Stimulated activated CD8-positive, alpha-beta memory T cell treated with anti-CD3 and anti-CD28 coated beads, Interleukin-15, amount 100 ng/mL, for 4 hours (primary cell): ENCODE measurements around the gene ZNF3.
A peak's percentile ranks its signal among the peaks of the same experiment; 100 is the strongest.

Experiments used
- DNase-seq, 2 donors: peaks; one replicate each; pipeline ENCODE4 v3.0.0-alpha.2; 2020; ENCODE audit warnings: low read depth in 2 of 2

The ZNF3 gene

DNA sequence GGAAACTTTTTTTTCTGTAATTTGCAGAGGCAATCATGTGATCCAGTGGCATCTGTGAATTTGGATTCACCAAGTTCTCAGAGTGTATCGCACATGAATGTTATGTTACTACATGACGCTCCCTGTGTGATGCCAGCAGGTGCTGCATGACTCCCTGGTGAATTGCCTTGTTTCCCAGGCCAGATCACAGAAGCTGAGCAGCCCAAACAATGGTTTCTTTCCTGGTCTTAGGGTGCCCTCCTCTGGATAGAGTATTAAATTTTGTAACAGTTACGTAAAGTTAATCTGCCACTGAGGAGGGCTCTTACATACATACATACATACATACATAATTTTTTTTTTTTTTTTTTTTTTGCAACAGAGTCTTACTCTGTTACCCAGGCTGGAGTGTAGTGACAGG is 28.3 kb downstream of the ZNF3 start:
- no peak for DNase-seq

GRCh38 chr7:100051611-100052010 is 29.9 kb downstream of the ZNF3 start:
- no peak for DNase-seq

DNA sequence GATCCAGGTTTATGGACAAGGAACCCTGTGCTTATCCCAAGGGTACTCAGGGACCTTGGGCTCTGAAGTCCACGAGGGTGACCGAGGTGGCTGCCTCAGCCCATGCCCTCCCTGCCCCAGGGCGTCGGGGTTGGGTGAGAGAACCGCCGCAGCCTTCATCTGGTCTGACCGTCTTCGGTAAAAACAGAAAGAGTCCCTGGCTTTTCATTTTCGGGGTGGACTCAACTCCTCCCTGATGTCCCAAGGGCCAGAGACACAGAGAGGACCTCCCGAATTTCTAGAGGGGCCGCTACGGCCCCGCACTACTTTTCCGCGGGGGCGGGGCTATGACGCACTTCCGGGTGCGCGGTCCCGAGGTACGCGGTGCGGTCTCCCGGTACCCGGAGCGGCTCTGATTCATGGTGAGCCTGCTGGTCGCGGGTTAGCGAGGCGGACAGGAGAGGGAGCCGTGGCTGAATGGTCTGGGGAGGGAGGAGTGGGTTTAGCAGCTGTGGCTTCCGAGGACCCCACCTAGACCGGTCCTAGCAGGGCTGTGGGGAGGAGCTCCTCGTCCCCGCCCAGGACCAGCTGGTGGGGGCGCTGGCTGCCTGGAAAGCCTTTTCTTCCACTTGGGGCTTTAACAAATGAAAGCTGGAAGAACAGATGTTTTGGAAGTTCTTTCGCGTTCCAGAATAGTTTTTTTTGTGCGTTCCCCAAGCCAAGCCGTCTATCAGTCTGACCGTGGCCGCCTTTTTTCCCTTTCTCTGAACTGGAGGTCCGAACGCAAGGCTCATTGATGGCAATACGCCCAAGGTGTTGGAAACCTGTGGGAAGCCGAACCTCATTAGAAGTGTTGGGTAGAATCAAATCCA is 31.9 kb downstream of the ZNF3 start, which contains the start of gene ZSCAN21:
TSS of gene ZSCAN21 (plus strand) at position 334 of the 851 bp plus-strand sequence. CDS start 7,233 bp downstream, outside the sequence.
- DNase-seq, result peak; percentile 69 to 71

DNA sequence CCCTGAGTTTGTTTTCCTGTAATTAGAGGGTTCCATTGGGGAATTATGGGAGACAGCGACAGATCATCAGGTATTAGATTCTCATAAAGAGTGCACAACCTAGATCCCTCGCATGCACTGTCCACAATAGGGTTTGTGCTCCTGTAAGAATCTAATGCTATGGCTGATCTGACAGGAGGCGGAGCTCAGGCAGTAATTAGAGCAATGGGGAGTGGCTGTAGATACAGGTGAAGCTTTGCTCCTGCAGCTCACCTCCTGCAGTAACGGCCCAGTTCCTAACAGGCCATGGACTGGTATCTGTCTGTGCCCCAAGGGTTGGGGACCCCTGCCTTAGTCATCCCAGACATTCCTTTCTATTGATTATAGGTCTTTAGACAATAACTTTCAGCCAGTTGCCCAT is 32.8 kb downstream of the ZNF3 start:
- no peak for DNase-seq

GRCh38 chr7:100044718-100045117 is 36.8 kb downstream of the ZNF3 start:
- no peak for DNase-seq

GRCh38 chr7:100040575-100040974 is 40.9 kb downstream of the ZNF3 start:
- DNase-seq, result no peak

DNA sequence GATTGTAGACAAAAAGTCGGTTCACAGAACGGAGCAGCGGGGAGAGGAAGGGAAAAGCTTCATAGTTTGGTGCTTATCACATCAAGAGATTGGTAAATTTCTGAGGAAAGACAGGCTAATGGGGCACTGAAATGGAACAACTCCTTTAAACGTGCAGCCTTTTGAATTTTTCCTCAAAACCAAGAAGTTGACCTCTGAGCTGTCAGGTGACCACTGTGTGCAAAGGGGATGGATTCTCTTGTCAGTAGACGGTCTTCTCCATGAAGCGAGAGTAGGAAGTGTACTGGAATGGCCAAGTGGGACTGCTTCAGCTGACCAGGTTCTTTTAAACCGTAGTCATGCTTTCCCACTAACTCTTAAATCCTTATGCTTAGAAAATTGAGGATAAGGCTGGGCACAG is 43.2 kb downstream of the ZNF3 start:
- no peak for DNase-seq

DNA sequence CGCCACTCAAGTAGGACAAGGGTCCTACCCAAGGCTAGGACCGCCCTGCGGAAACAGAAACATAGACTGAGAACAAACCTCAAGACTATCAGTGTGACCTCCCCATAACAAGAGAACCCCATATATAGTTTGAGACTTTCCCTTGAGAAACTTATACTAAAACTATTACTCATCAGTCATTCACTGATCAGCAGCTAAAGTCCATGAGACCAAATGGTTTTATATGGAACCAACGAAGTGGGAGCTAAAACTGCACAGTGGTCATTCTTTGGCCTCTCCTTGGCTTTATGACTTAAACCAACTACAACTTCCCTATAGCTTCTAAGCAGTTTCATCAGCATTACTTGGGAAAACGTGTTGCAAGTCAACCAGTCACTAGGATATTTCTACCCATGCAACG is 45.6 kb downstream of the ZNF3 start:
- DNase-seq, result no peak

- no peak for DNase-seq
These were observed 46.5 kb downstream of the ZNF3 start for GRCh38 chr7:100034871-100035510.

DNA sequence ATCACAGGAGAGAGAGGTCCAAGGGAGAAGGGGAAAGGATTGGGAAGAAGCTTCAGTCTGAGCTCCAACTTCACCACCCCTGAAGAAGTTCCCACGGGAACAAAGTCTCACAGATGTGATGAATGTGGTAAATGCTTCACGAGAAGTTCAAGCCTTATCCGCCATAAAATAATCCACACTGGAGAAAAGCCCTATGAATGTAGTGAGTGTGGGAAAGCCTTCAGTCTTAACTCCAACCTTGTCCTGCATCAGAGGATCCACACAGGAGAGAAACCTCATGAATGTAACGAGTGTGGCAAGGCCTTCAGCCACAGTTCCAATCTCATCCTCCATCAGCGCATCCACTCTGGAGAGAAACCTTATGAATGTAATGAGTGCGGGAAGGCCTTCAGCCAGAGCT is 48.0 kb downstream of the ZNF3 start:
- no peak for DNase-seq

GRCh38 chr7:100029596-100029995 is 51.9 kb downstream of the ZNF3 start:
- DNase-seq, result no peak

GRCh38 chr7:100027197-100027596 is 54.3 kb downstream of the ZNF3 start:
- no peak for DNase-seq

GRCh38 chr7:100024020-100024619 is 57.4 kb downstream of the ZNF3 start:
- no peak for DNase-seq

- no peak for DNase-seq
These were observed 58.0 kb downstream of the ZNF3 start for GRCh38 chr7:100023526-100023925.

GRCh38 chr7:100022621-100023020 is 58.9 kb downstream of the ZNF3 start:
- no peak for DNase-seq

- no peak for DNase-seq
These were observed 60.2 kb downstream of the ZNF3 start for GRCh38 chr7:100021297-100021696.
